Liver (tissue), 9 donors: Measurements from ENCODE around the gene TSHZ2. TPM values are rescaled to one million over a fixed set of nuclear protein-coding genes. Genes with fewer than 3 reads are reported as not detected.

Experiments used
- DNase-seq: peaks from one replicate; pipeline ENCODE4 v3.0.0-alpha.2; 2017; ENCODE audit warnings: low spot score
- H3K27ac ChIP-seq, 2 donors: one replicate each; pipeline ENCODE4 v1.7.0; 2013; ENCODE audit warnings: inconsistent platforms in 2 of 2, low read length in 2 of 2, control low read depth in 1 of 2, low read depth in 1 of 2, mild to moderate bottlenecking in 1 of 2
- H3K27me3 ChIP-seq, 4 donors: one replicate each; pipeline versions ENCODE4 v1.6.1 to v1.7.0; 2013; ENCODE audit warnings: low read length in 3 of 4, inconsistent platforms in 1 of 4, mild to moderate bottlenecking in 1 of 4, moderate library complexity in 1 of 4; ENCODE audit not compliant: control insufficient read depth in 4 of 4, insufficient read depth in 4 of 4
- H3K36me3 ChIP-seq, 4 donors: one replicate each; pipeline versions ENCODE4 v1.6.1 to v1.7.0; 2013; ENCODE audit warnings: low read length in 3 of 4, mild to moderate bottlenecking in 3 of 4, low read depth in 1 of 4, moderate library complexity in 1 of 4; ENCODE audit not compliant: control insufficient read depth in 4 of 4, insufficient read depth in 3 of 4
- H3K4me1 ChIP-seq, 4 donors: one replicate each; pipeline versions ENCODE4 v1.6.1 to v1.7.0; 2013; ENCODE audit warnings: low read length in 3 of 4, mild to moderate bottlenecking in 3 of 4, moderate library complexity in 1 of 4; ENCODE audit not compliant: control insufficient read depth in 4 of 4, insufficient read depth in 4 of 4
- H3K4me3 ChIP-seq, 3 donors: one replicate each; pipeline versions ENCODE4 v1.6.1 to v1.7.0; 2013; ENCODE audit warnings: low read length in 3 of 3, control low read depth in 1 of 3, low read depth in 1 of 3, mild to moderate bottlenecking in 1 of 3
- H3K9ac ChIP-seq, 2 donors: one replicate each; pipeline ENCODE4 v1.7.0; 2013; ENCODE audit warnings: low read length in 2 of 2, mild to moderate bottlenecking in 2 of 2, moderate library complexity in 2 of 2, control low read depth in 1 of 2, low read depth in 1 of 2
- H3K9me3 ChIP-seq, 4 donors: one replicate each; pipeline versions ENCODE4 v1.6.1 to v1.7.0; 2013; ENCODE audit warnings: low read length in 3 of 4; ENCODE audit not compliant: control insufficient read depth in 4 of 4
- EGR1 ChIP-seq, 2 donors: IDR thresholded peaks; 2 replicates each; pipeline ENCODE4 v1.6.1; 2016 to 2018; ENCODE audit warnings: antibody characterized with exemption in 2 of 2, low read depth in 2 of 2
- FOXA1 ChIP-seq: IDR thresholded peaks from 2 replicates; pipeline ENCODE4 v1.6.1; 2016; ENCODE audit warnings: antibody characterized with exemption
- GABPA ChIP-seq, 2 donors: IDR thresholded peaks in 1 of 2; conservative IDR thresholded peaks in 1 of 2; 2 replicates each; pipeline ENCODE4 v1.6.1; 2016; ENCODE audit warnings: antibody characterized with exemption in 2 of 2, mild to moderate bottlenecking in 1 of 2, moderate library complexity in 1 of 2
- HNF4A ChIP-seq, 2 donors: conservative IDR thresholded peaks; 2 replicates each; pipeline ENCODE4 v1.6.1; 2016; ENCODE audit warnings: antibody characterized with exemption in 2 of 2, mild to moderate bottlenecking in 2 of 2
- HNF4G ChIP-seq: IDR thresholded peaks from 2 replicates; pipeline ENCODE4 v1.6.1; 2016; ENCODE audit warnings: antibody characterized with exemption
- NR2F2 ChIP-seq: IDR thresholded peaks from 2 replicates; pipeline ENCODE4 v1.6.1; 2016; ENCODE audit warnings: antibody characterized with exemption
- RAD21 ChIP-seq, 2 donors: IDR thresholded peaks; 2 replicates each; pipeline ENCODE4 v1.6.1; 2016; ENCODE audit warnings: antibody characterized with exemption in 2 of 2, mild to moderate bottlenecking in 2 of 2
- SP1 ChIP-seq: IDR thresholded peaks from 2 replicates; pipeline ENCODE4 v1.6.1; 2018; ENCODE audit warnings: antibody characterized with exemption, mild to moderate bottlenecking
- WGBS: extraction: QIAGEN DNeasy Blood & Tissue Kit; methylation state at CpG from one replicate; pipeline ENCODE4 v1.1.7; 2013; 5-methylcytosine and 5-hydroxymethylcytosine counted together
- polyA plus RNA-seq, 2 donors: library from polyadenylated mRNA; stranded (reverse) in 1 of 2; unstranded in 1 of 2; fragments of 200-250 nt in 1 of 2; fragments of >200 nt in 1 of 2; fragmentation: Nextera tagmentation in 1 of 2; extraction: Ambion mirVana in 1 of 2; gene quantifications; one replicate each; pipeline versions ENCODE4 v1.2.1 to v1.2.3, GENCODE V29; 2013 to 2015
- total RNA-seq, 2 donors: library from RNA; depleted of rRNA; stranded (reverse); fragments of >200 nt; gene quantifications; one replicate each; pipeline ENCODE4 v1.2.3, GENCODE V29; 2014
- TF ChIP-seq, protein P1 (sequence below): IDR thresholded peaks from 2 replicates; pipeline ENCODE4 v1.6.1; 2016; ENCODE audit warnings: antibody characterized with exemption
- TF ChIP-seq, protein P2 (sequence below): IDR thresholded peaks from 2 replicates; pipeline ENCODE4 v1.6.1; 2016; ENCODE audit warnings: antibody characterized with exemption
- TF ChIP-seq, protein P3 (sequence below): IDR thresholded peaks from 2 replicates; pipeline ENCODE4 v1.6.1; 2016; ENCODE audit warnings: antibody characterized with exemption, mild to moderate bottlenecking
- TF ChIP-seq, protein P4 (sequence below): fragments of 150-350 bp; IDR thresholded peaks from 2 replicates; pipeline ENCODE4 v1.5.1; 2017; ENCODE audit warnings: improper control_type of control experiment, low read depth, low read length; ENCODE audit not compliant: missing input control
- donor health status: healthy.
- donor health status: healthy.
- donor health status: healthy.
- donor health status: healthy.
- donor health status: healthy.

The TSHZ2 gene
- total and polyA plus RNA-seq, 4 donors, result 2.9 to 11.3 (median 7.8) TPM

DNA sequence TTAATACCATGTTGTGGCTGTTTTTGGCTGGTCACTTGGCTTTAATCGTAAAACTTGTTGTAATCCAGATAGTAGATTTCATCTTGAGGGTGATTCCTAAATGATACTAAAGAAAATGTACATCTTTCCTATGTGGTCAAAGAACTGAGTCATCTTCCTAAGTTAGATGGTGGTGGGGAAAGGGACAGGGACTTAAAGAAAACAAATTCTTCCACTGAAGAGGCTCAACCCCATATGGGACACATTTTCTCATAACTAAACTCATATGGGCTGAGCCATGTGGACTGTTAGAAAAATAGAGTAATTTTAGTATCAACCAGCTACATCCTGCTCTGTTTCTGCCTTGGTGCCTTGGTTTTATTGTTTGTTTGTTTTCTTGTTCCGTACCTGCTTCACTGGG, 155.8 kb downstream of the TSHZ2 start (continued):
- TF ChIP-seq, protein P1, sequence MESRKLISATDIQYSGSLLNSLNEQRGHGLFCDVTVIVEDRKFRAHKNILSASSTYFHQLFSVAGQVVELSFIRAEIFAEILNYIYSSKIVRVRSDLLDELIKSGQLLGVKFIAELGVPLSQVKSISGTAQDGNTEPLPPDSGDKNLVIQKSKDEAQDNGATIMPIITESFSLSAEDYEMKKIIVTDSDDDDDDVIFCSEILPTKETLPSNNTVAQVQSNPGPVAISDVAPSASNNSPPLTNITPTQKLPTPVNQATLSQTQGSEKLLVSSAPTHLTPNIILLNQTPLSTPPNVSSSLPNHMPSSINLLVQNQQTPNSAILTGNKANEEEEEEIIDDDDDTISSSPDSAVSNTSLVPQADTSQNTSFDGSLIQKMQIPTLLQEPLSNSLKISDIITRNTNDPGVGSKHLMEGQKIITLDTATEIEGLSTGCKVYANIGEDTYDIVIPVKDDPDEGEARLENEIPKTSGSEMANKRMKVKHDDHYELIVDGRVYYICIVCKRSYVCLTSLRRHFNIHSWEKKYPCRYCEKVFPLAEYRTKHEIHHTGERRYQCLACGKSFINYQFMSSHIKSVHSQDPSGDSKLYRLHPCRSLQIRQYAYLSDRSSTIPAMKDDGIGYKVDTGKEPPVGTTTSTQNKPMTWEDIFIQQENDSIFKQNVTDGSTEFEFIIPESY, result no peak

DNA sequence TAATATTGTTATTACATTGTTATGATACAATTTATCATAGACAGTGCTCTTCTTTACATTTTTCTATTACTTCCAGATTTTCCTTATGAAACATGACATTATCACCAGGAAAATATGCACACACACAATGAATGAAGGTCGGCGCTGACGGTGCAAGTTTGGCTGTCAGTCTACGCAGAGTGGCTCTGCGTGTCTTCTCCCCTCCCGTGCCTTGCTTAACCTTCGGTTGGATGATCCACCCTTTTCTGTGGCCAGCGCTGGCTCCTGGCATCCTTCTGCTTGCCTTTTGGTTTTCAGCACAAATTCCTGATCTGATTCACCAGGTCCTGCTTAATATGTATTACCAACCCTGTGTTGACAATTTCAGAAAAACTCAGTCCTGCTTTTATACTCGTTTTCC, 157.4 kb downstream of the TSHZ2 start:
- no peak for TF ChIP-seq EGR1 (IDR thresholded peaks at IDR 0.05; ENCODE audit: low read depth in 2 of 2)
- TF ChIP-seq HNF4G, result no peak
- TF ChIP-seq, protein P2, sequence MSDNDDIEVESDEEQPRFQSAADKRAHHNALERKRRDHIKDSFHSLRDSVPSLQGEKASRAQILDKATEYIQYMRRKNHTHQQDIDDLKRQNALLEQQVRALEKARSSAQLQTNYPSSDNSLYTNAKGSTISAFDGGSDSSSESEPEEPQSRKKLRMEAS, result no peak
- TF ChIP-seq, protein P1, result no peak
- TF ChIP-seq, protein P3, sequence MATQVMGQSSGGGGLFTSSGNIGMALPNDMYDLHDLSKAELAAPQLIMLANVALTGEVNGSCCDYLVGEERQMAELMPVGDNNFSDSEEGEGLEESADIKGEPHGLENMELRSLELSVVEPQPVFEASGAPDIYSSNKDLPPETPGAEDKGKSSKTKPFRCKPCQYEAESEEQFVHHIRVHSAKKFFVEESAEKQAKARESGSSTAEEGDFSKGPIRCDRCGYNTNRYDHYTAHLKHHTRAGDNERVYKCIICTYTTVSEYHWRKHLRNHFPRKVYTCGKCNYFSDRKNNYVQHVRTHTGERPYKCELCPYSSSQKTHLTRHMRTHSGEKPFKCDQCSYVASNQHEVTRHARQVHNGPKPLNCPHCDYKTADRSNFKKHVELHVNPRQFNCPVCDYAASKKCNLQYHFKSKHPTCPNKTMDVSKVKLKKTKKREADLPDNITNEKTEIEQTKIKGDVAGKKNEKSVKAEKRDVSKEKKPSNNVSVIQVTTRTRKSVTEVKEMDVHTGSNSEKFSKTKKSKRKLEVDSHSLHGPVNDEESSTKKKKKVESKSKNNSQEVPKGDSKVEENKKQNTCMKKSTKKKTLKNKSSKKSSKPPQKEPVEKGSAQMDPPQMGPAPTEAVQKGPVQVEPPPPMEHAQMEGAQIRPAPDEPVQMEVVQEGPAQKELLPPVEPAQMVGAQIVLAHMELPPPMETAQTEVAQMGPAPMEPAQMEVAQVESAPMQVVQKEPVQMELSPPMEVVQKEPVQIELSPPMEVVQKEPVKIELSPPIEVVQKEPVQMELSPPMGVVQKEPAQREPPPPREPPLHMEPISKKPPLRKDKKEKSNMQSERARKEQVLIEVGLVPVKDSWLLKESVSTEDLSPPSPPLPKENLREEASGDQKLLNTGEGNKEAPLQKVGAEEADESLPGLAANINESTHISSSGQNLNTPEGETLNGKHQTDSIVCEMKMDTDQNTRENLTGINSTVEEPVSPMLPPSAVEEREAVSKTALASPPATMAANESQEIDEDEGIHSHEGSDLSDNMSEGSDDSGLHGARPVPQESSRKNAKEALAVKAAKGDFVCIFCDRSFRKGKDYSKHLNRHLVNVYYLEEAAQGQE, result no peak
- TF ChIP-seq RAD21 (IDR thresholded peaks at IDR 0.05), result no peak
- no peak for TF ChIP-seq FOXA1
- TF ChIP-seq SP1, result no peak
- TF ChIP-seq GABPA (IDR thresholded peaks at IDR 0.05 in 1 of 2, conservative IDR thresholded peaks at IDR 0.05 in 1 of 2), result no peak
- TF ChIP-seq, protein P4, sequence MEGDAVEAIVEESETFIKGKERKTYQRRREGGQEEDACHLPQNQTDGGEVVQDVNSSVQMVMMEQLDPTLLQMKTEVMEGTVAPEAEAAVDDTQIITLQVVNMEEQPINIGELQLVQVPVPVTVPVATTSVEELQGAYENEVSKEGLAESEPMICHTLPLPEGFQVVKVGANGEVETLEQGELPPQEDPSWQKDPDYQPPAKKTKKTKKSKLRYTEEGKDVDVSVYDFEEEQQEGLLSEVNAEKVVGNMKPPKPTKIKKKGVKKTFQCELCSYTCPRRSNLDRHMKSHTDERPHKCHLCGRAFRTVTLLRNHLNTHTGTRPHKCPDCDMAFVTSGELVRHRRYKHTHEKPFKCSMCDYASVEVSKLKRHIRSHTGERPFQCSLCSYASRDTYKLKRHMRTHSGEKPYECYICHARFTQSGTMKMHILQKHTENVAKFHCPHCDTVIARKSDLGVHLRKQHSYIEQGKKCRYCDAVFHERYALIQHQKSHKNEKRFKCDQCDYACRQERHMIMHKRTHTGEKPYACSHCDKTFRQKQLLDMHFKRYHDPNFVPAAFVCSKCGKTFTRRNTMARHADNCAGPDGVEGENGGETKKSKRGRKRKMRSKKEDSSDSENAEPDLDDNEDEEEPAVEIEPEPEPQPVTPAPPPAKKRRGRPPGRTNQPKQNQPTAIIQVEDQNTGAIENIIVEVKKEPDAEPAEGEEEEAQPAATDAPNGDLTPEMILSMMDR, result no peak
- no peak for TF ChIP-seq HNF4A (conservative IDR thresholded peaks at IDR 0.05)
- TF ChIP-seq NR2F2, result no peak

More for the DNA sequence above, 157.4 kb downstream of the TSHZ2 start:
- Histone ChIP-seq H3K9ac (no peak overlapping the region), H3K27me3 (no peaks in the 10 kb centered on the region), H3K4me3 (no peak overlapping the region), H3K27ac (no peak overlapping the region), H3K36me3 (no peaks in the 10 kb centered on the region), H3K4me1 (no peaks in the 10 kb centered on the region), H3K9me3 (no peaks in the 10 kb centered on the region)
- WGBS, result 93% methylated on average over 9 of the region's 9 CpGs
- no peak for DNase-seq
